Activated effector memory CD4-positive, alpha-beta T cell treated with Interleukin-2 at 50 U/mL for 16 hours (primary cell): ENCODE results near the gene PCBP3.
A peak's percentile ranks its signal among the peaks of the same experiment; 100 is the strongest.

ENCODE experiments used
- DNase-seq: peaks from one replicate; pipeline ENCODE4 v3.0.0-alpha.2; 2020

The PCBP3 gene

GRCh38 chr21:45818276-45818903, 174.9 kb downstream of the PCBP3 start:
- DNase-seq = no peak

- peak; percentile 20 for DNase-seq
Measured at GRCh38 chr21:45818904-45819285, 175.4 kb downstream of the PCBP3 start.

- DNase-seq = no peak
Measured at GRCh38 chr21:45819478-45820170, 176.1 kb downstream of the PCBP3 start.

GRCh38 chr21:45820171-45821091, 176.9 kb downstream of the PCBP3 start:
- peak; percentile 57 for DNase-seq

- no peak for DNase-seq
Measured at GRCh38 chr21:45821315-45821962, 177.9 kb downstream of the PCBP3 start.

- DNase-seq = no peak
Measured at GRCh38 chr21:45821998-45822397, 178.5 kb downstream of the PCBP3 start.

- DNase-seq = no peak
Measured at GRCh38 chr21:45822429-45823099, 179.0 kb downstream of the PCBP3 start.

GRCh38 chr21:45823100-45823681, 179.7 kb downstream of the PCBP3 start:
- DNase-seq = no peak

GRCh38 chr21:45824546-45825215, 181.2 kb downstream of the PCBP3 start:
- DNase-seq = no peak

GRCh38 chr21:45825219-45825618, 181.7 kb downstream of the PCBP3 start:
- DNase-seq = no peak

- no peak for DNase-seq
Measured at GRCh38 chr21:45826676-45827301, 183.3 kb downstream of the PCBP3 start.

GRCh38 chr21:45827302-45827692, 183.8 kb downstream of the PCBP3 start:
- DNase-seq = no peak

GRCh38 chr21:45827881-45828579, 184.5 kb downstream of the PCBP3 start:
- no peak for DNase-seq

GRCh38 chr21:45828580-45829570, 185.3 kb downstream of the PCBP3 start:
- no peak for DNase-seq

GRCh38 chr21:45829668-45830067, 186.1 kb downstream of the PCBP3 start:
- DNase-seq = no peak

GRCh38 chr21:45830221-45830640, 186.7 kb downstream of the PCBP3 start:
- no peak for DNase-seq

GRCh38 chr21:45830720-45831366, 187.3 kb downstream of the PCBP3 start:
- DNase-seq = no peak

GRCh38 chr21:45831991-45832740, 188.6 kb downstream of the PCBP3 start:
- DNase-seq = no peak
